ENCODE measurements around the gene NFIB.

Gene NFIB

GRCh38 chr9:14107495-14107894 lies 206.4 kb downstream of the NFIB start:
- no peak overlapping the region for H3K27ac Mint-ChIP-seq
- no peaks in the 10 kb centered on the region for H3K36me3 Mint-ChIP-seq (ENCODE audit: low read depth)
- no peaks in the 10 kb centered on the region for H3K9me3 Mint-ChIP-seq
- H3K27me3 Mint-ChIP-seq (ENCODE audit: low read depth) = no peaks in the 10 kb centered on the region
- no peaks in the 10 kb centered on the region for H3K4me1 Mint-ChIP-seq (ENCODE audit: low read depth)
- no peak overlapping the region for H3K4me3 Mint-ChIP-seq

- Mint-ChIP-seq H3K27me3 (ENCODE audit: low read depth) (no peaks in the 10 kb centered on the region), H3K36me3 (ENCODE audit: low read depth) (no peaks in the 10 kb centered on the region), H3K4me3 (no peak overlapping the region)
Measured at GRCh38 chr9:14106699-14107098, 207.2 kb downstream of the NFIB start.

GRCh38 chr9:14104496-14104895 lies 209.4 kb downstream of the NFIB start:
- no peak overlapping the region for H3K4me3 Mint-ChIP-seq

More at GRCh38 chr9:14106699-14107098, 207.2 kb downstream of the NFIB start:
- Mint-ChIP-seq H3K4me1 (ENCODE audit: low read depth) (no peaks in the 10 kb centered on the region), H3K27ac (no peak overlapping the region), H3K9me3 (no peaks in the 10 kb centered on the region)

GRCh38 chr9:14103115-14103514 lies 210.8 kb downstream of the NFIB start:
- no peaks in the 10 kb centered on the region for H3K9me3 Mint-ChIP-seq
- H3K4me1 Mint-ChIP-seq (ENCODE audit: low read depth) = no peaks in the 10 kb centered on the region
- H3K4me3 Mint-ChIP-seq = no peak overlapping the region
- no peak overlapping the region for H3K27ac Mint-ChIP-seq
- no peaks in the 10 kb centered on the region for H3K27me3 Mint-ChIP-seq (ENCODE audit: low read depth)
- H3K36me3 Mint-ChIP-seq (ENCODE audit: low read depth) = no peaks in the 10 kb centered on the region

More at GRCh38 chr9:14104496-14104895, 209.4 kb downstream of the NFIB start:
- no peaks in the 10 kb centered on the region for H3K4me1 Mint-ChIP-seq (ENCODE audit: low read depth)
- H3K27ac Mint-ChIP-seq = no peak overlapping the region
- H3K36me3 Mint-ChIP-seq (ENCODE audit: low read depth) = no peaks in the 10 kb centered on the region
- no peaks in the 10 kb centered on the region for H3K27me3 Mint-ChIP-seq (ENCODE audit: low read depth)
- no peaks in the 10 kb centered on the region for H3K9me3 Mint-ChIP-seq

DNA sequence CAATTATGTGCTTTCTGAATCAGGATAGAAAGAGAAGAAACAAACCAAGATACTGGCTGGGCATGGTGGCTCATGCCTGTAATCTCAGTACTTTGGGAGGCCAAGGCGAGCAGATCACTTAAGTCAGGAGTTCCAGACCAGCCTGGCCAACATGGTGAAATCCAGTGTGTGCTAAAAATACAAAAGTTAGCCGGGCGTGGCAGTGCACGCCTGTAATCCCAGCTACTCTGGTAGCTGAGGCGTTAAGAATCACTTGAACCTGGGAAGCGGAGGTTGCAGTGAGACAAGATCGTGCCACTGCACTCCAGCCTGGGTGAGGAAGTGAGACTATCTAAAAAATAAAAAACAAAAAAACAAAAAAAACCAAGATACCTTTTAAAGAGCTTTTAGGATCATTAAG lies 214.2 kb downstream of the NFIB start:
- Mint-ChIP-seq H3K27me3 (ENCODE audit: low read depth) (no peaks in the 10 kb centered on the region), H3K4me1 (ENCODE audit: low read depth) (no peaks in the 10 kb centered on the region), H3K36me3 (ENCODE audit: low read depth) (no peaks in the 10 kb centered on the region), H3K9me3 (no peaks in the 10 kb centered on the region), H3K27ac (no peak overlapping the region), H3K4me3 (no peak overlapping the region)

GRCh38 chr9:14098486-14099180 lies 215.3 kb downstream of the NFIB start:
- no peak overlapping the region for H3K27ac Mint-ChIP-seq
- H3K9me3 Mint-ChIP-seq = no peaks in the 10 kb centered on the region
- no peak overlapping the region for H3K4me3 Mint-ChIP-seq

GRCh38 chr9:14097666-14098415 lies 216.1 kb downstream of the NFIB start:
- Mint-ChIP-seq H3K27ac (no peak overlapping the region), H3K4me1 (ENCODE audit: low read depth) (no peaks in the 10 kb centered on the region)

More at GRCh38 chr9:14098486-14099180, 215.3 kb downstream of the NFIB start:
- H3K4me1 Mint-ChIP-seq (ENCODE audit: low read depth) = no peaks in the 10 kb centered on the region
- no peaks in the 10 kb centered on the region for H3K27me3 Mint-ChIP-seq (ENCODE audit: low read depth)
- H3K36me3 Mint-ChIP-seq (ENCODE audit: low read depth) = no peaks in the 10 kb centered on the region

DNA sequence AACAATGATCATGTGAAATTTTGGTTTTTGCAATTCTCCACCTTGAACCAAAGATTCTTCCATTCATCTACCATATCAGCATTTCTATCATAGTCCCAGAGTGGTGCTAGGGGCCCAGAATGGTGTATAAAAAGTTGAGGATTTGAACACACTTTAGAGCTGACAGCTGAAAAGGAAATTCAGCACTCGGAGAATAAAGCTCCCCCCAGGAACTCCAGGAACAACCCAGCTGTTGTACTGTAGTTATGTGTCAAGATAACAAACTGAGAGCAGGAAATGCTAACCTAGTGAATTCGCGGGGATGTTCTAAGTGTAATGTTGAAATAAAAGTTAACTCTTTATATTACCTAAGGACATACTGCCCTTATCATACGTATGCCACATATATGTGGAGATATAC lies 216.7 kb downstream of the NFIB start:
- Mint-ChIP-seq H3K4me1 (ENCODE audit: low read depth) (no peaks in the 10 kb centered on the region), H3K36me3 (ENCODE audit: low read depth) (no peaks in the 10 kb centered on the region), H3K4me3 (no peak overlapping the region), H3K27ac (no peak overlapping the region), H3K9me3 (no peaks in the 10 kb centered on the region), H3K27me3 (ENCODE audit: low read depth) (no peaks in the 10 kb centered on the region)

More at GRCh38 chr9:14097666-14098415, 216.1 kb downstream of the NFIB start:
- no peak overlapping the region for H3K4me3 Mint-ChIP-seq
- H3K36me3 Mint-ChIP-seq (ENCODE audit: low read depth) = no peaks in the 10 kb centered on the region
- H3K9me3 Mint-ChIP-seq = no peaks in the 10 kb centered on the region
- H3K27me3 Mint-ChIP-seq (ENCODE audit: low read depth) = no peaks in the 10 kb centered on the region

- H3K36me3 Mint-ChIP-seq (ENCODE audit: low read depth) = no peaks in the 10 kb centered on the region
- H3K27ac Mint-ChIP-seq = no peak overlapping the region
- no peaks in the 10 kb centered on the region for H3K27me3 Mint-ChIP-seq (ENCODE audit: low read depth)
- H3K4me1 Mint-ChIP-seq (ENCODE audit: low read depth) = no peaks in the 10 kb centered on the region
- H3K4me3 Mint-ChIP-seq = no peak overlapping the region
- no peaks in the 10 kb centered on the region for H3K9me3 Mint-ChIP-seq
Measured at GRCh38 chr9:14096258-14096922, 217.6 kb downstream of the NFIB start.

- Mint-ChIP-seq H3K27ac (no peak overlapping the region), H3K9me3 (no peaks in the 10 kb centered on the region), H3K36me3 (ENCODE audit: low read depth) (no peaks in the 10 kb centered on the region), H3K4me1 (ENCODE audit: low read depth) (no peaks in the 10 kb centered on the region), H3K27me3 (ENCODE audit: low read depth) (no peaks in the 10 kb centered on the region), H3K4me3 (no peak overlapping the region)
Measured at GRCh38 chr9:14095277-14095676, 218.7 kb downstream of the NFIB start.

- Mint-ChIP-seq H3K36me3 (ENCODE audit: low read depth) (no peaks in the 10 kb centered on the region), H3K27me3 (ENCODE audit: low read depth) (no peaks in the 10 kb centered on the region), H3K4me1 (ENCODE audit: low read depth) (no peaks in the 10 kb centered on the region), H3K4me3 (no peak overlapping the region), H3K27ac (no peak overlapping the region), H3K9me3 (no peaks in the 10 kb centered on the region)
Measured at GRCh38 chr9:14094491-14094890, 219.4 kb downstream of the NFIB start.

DNA sequence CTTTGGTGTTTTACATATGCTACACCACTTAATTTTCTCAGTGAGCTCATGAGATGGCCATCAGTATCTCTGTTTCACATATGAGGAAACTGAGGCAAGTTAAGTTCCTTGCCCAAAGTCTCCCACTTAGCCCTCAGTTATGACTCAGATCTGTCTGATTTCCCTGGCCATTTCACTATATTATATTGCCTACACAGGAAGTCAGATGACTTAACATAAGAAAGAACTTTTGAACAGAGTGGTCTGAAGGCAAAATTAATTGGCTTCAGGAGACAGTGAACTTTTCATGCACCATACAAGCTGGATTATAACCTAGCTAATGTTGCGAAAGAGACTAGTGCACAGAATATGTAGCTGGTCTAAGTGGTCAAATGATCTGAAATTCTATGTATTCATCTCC lies 221.6 kb downstream of the NFIB start:
- H3K27me3 Mint-ChIP-seq (ENCODE audit: low read depth) = no peaks in the 10 kb centered on the region
- no peaks in the 10 kb centered on the region for H3K36me3 Mint-ChIP-seq (ENCODE audit: low read depth)
- no peaks in the 10 kb centered on the region for H3K4me1 Mint-ChIP-seq (ENCODE audit: low read depth)
- H3K27ac Mint-ChIP-seq = no peak overlapping the region
- H3K4me3 Mint-ChIP-seq = no peak overlapping the region
- H3K9me3 Mint-ChIP-seq = no peaks in the 10 kb centered on the region

DNA sequence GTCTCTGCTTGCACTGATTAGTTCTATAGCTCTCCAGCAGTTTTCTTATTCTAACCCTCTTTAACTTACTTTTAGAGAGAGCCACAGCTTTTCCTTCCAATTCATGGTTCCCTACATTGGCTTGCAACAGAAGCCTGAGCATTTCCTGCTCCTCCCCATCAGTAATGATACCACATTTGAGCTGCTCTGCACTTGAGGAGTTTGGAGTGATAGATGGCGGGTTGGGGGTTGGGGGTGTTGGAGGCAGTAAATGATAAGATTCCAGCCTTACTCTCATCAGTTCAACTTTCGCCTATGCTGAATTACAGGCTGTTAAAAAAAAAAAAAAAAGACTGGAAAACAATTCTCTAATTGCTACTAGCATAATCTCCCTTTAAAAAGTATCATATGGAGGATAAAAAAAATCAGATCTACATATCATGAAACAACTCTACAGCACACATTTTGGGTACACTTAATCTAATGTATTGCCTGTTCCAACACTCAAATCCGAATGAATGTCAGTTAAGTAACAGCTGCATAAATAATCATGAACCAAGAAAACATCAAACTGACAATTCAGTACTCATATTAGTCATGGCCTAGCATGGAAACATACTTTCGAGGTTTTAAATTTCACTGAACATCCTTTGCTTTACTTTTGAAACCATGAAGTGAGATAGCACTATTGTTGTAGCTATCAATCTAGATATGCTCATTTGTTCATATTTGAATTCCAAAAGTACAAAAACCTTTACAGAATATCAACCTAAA lies 224.7 kb downstream of the NFIB start:
- Mint-ChIP-seq H3K27ac (no peak overlapping the region), H3K36me3 (ENCODE audit: low read depth) (no peaks in the 10 kb centered on the region), H3K9me3 (no peaks in the 10 kb centered on the region), H3K27me3 (ENCODE audit: low read depth) (no peaks in the 10 kb centered on the region), H3K4me1 (ENCODE audit: low read depth) (no peaks in the 10 kb centered on the region), H3K4me3 (no peak overlapping the region)

- no peaks in the 10 kb centered on the region for H3K4me1 Mint-ChIP-seq (ENCODE audit: low read depth)
- no peak overlapping the region for H3K4me3 Mint-ChIP-seq
- no peaks in the 10 kb centered on the region for H3K27me3 Mint-ChIP-seq (ENCODE audit: low read depth)
- H3K9me3 Mint-ChIP-seq = no peaks in the 10 kb centered on the region
- no peak overlapping the region for H3K27ac Mint-ChIP-seq
- H3K36me3 Mint-ChIP-seq (ENCODE audit: low read depth) = no peaks in the 10 kb centered on the region
Measured at GRCh38 chr9:14087576-14087975, 226.4 kb downstream of the NFIB start.
